HepG2 (cell line): ENCODE measurements around the gene TGFB2. TPM values are rescaled to one million over a fixed set of nuclear protein-coding genes. Genes with fewer than 3 reads are reported as not detected.

Source experiments
- ATAC-seq: fragments of 200-7000 bp; cut with Tn5 transposase; 3 replicates; pipeline ENCODE4 v1.9.1; 2020; ENCODE audit warnings: mild to moderate bottlenecking, moderate library complexity
- BruUV-seq: library from RNA; stranded (reverse); fragments of 400-500 nt; replicated peaks from 2 replicates; lab custom pipeline; 2021; lab: Mats Ljungman, UMichigan
- CTCF ChIA-PET: fragments of 300-600 bp; formaldehyde crosslinking; extraction: SDS; loops from one replicate; lab custom pipeline; 2021; ENCODE audit warnings: low total read pairs, inconsistent platforms, low intra/inter-chr PET ratio; lab: Yijun Ruan, JAX
- POLR2A ChIA-PET: fragments of 350-600 bp; sonication (Branson Sonifier 250); formaldehyde crosslinking; loops from one replicate; lab custom pipeline; 2020; ENCODE audit warnings: antibody characterized with exemption, inconsistent platforms; lab: Yijun Ruan, JAX
- DNase-seq: peaks from one replicate; pipeline ENCODE4 v3.0.0-alpha.2; 2015; ENCODE audit warnings: low spot score
- FAIRE-seq: peaks from 3 replicates; lab custom pipeline; 2011; peaks lifted over from hg19 to GRCh38; lab: Jason Lieb, UNC
- H2AFZ ChIP-seq: one replicate; pipeline ENCODE4 v1.6.1; 2011; ENCODE audit warnings: low read length, inconsistent platforms
- H3K27ac ChIP-seq: fragments of 300-600 bp; 3 replicates; pipeline ENCODE4 v1.8.0; 2011; ENCODE audit warnings: mixed run types, mild to moderate bottlenecking, mixed read lengths, low read length, inconsistent platforms; ENCODE audit not compliant: insufficient read depth; ENCODE audit errors: extremely low read length
- H3K27me3 ChIP-seq, 2 experiments: fragments of 200-600 bp in 1 of 2; 2 replicates in 1 of 2; 3 replicates in 1 of 2; pipeline versions ENCODE4 v1.6.0 to v1.8.0; 2011; ENCODE audit warnings: low read length in 2 of 2, mild to moderate bottlenecking in 2 of 2, moderate library complexity in 2 of 2, inconsistent platforms in 1 of 2; ENCODE audit not compliant: insufficient read depth in 2 of 2, control insufficient read depth in 1 of 2
- H3K36me3 ChIP-seq, 2 experiments: fragments of 200-600 bp in 1 of 2; replicated peaks in 1 of 2; 2 replicates in 1 of 2; 3 replicates in 1 of 2; pipeline versions ENCODE4 v1.5.1 to v1.8.0; 2011; ENCODE audit warnings: low read length in 2 of 2, inconsistent platforms in 1 of 2; ENCODE audit not compliant: insufficient read depth in 2 of 2, control insufficient read depth in 1 of 2
- H3K4me1 ChIP-seq: 2 replicates; pipeline ENCODE4 v1.5.1; 2012; ENCODE audit warnings: low read length, inconsistent platforms; ENCODE audit not compliant: insufficient read depth
- H3K4me2 ChIP-seq: 2 replicates; pipeline ENCODE4 v1.6.0; 2011; ENCODE audit warnings: low read depth, low read length, inconsistent platforms
- H3K4me3 ChIP-seq, 3 experiments: fragments of 200-600 bp in 1 of 3; sonication (generic), shearing (Covaris generic) in 1 of 3; replicated peaks in 1 of 3; 2 replicates each; pipeline ENCODE4 v1.5.1; 2011 to 2016; ENCODE audit warnings: low read length in 3 of 3, inconsistent platforms in 2 of 3, low read depth in 2 of 3, mild to moderate bottlenecking in 2 of 3, control low read depth in 1 of 3, mixed read lengths in 1 of 3; ENCODE audit not compliant: insufficient read depth in 1 of 3
- H3K79me2 ChIP-seq: one replicate; pipeline ENCODE4 v1.6.1; 2011; ENCODE audit warnings: low read length, inconsistent platforms; ENCODE audit not compliant: insufficient read depth
- H3K9ac ChIP-seq: 2 replicates; pipeline ENCODE4 v1.6.0; 2011; ENCODE audit warnings: mild to moderate bottlenecking, low read depth, low read length, inconsistent platforms; ENCODE audit not compliant: insufficient read depth
- H3K9me3 ChIP-seq: 2 replicates; pipeline ENCODE4 v1.5.1; 2012; ENCODE audit warnings: mild to moderate bottlenecking, low read length
- H4K20me1 ChIP-seq: 2 replicates; pipeline ENCODE4 v1.6.0; 2011; ENCODE audit warnings: inconsistent platforms, mild to moderate bottlenecking, low read length, moderate library complexity; ENCODE audit not compliant: insufficient read depth
- CREBL2 ChIP-seq: sonication (generic); formaldehyde crosslinking; IDR thresholded peaks from 2 replicates; pipeline ENCODE4 v1.8.1; 2023; ENCODE audit warnings: missing genetic modification reagents, mild to moderate bottlenecking, borderline replicate concordance
- DBP ChIP-seq: sonication (generic); formaldehyde crosslinking; IDR thresholded peaks from 2 replicates; pipeline ENCODE4 v1.4.0; 2020; ENCODE audit warnings: missing genetic modification reagents; ENCODE audit errors: not compliant biosample characterization
- FOXJ3 ChIP-seq: sonication (generic); formaldehyde crosslinking; IDR thresholded peaks from 2 replicates; pipeline ENCODE4 v1.4.0; 2020; ENCODE audit warnings: missing genetic modification reagents, mild to moderate bottlenecking, borderline replicate concordance
- HMGA1 ChIP-seq: sonication (generic); formaldehyde crosslinking; conservative IDR thresholded peaks from 2 replicates; pipeline ENCODE4 v1.4.0; 2020; ENCODE audit warnings: missing genetic modification reagents
- KDM4B ChIP-seq: sonication (generic); formaldehyde crosslinking; IDR thresholded peaks from 2 replicates; pipeline ENCODE4 v1.4.0; 2020; ENCODE audit warnings: missing genetic modification reagents
- MNT ChIP-seq: fragments of 450-650 bp; IDR thresholded peaks from 2 replicates; pipeline ENCODE4 v1.6.1; 2016
- PHF21A ChIP-seq: sonication (generic); formaldehyde crosslinking; IDR thresholded peaks from 2 replicates; pipeline ENCODE4 v1.5.0; 2020; ENCODE audit warnings: mild to moderate bottlenecking, missing genetic modification reagents
- RAD51 ChIP-seq: fragments of 450-650 bp; IDR thresholded peaks from 2 replicates; pipeline ENCODE4 v1.6.1; 2016; ENCODE audit warnings: borderline replicate concordance
- RBAK ChIP-seq: sonication (generic); formaldehyde crosslinking; IDR thresholded peaks from 2 replicates; pipeline ENCODE4 v1.5.1; 2020; ENCODE audit warnings: mild to moderate bottlenecking, missing genetic modification reagents
- SMARCE1 ChIP-seq: fragments of 450-650 bp; IDR thresholded peaks from 2 replicates; pipeline ENCODE4 v1.6.1; 2017; ENCODE audit warnings: borderline replicate concordance
- ZBTB2 ChIP-seq: sonication (generic); formaldehyde crosslinking; IDR thresholded peaks from 2 replicates; pipeline ENCODE4 v1.8.0; 2022; ENCODE audit warnings: low read depth, missing genetic modification reagents
- ZBTB49 ChIP-seq: sonication (generic); formaldehyde crosslinking; IDR thresholded peaks from 2 replicates; pipeline ENCODE4 v1.4.0; 2020; ENCODE audit warnings: missing genetic modification reagents, borderline replicate concordance
- ZFP37 ChIP-seq: sonication (generic); formaldehyde crosslinking; IDR thresholded peaks from 2 replicates; pipeline ENCODE4 v1.4.0; 2020; ENCODE audit warnings: missing genetic modification reagents, borderline replicate concordance
- ZNF230 ChIP-seq: sonication (generic); formaldehyde crosslinking; IDR thresholded peaks from 2 replicates; pipeline ENCODE4 v1.4.0; 2020; ENCODE audit warnings: mild to moderate bottlenecking, missing genetic modification reagents
- ZNF296 ChIP-seq: sonication (generic); formaldehyde crosslinking; conservative IDR thresholded peaks from 2 replicates; pipeline ENCODE4 v1.5.0; 2020; ENCODE audit warnings: mild to moderate bottlenecking, missing genetic modification reagents
- ZNF33B ChIP-seq: sonication (generic); formaldehyde crosslinking; IDR thresholded peaks from 2 replicates; pipeline ENCODE4 v1.5.1; 2020; ENCODE audit warnings: mild to moderate bottlenecking, missing genetic modification reagents
- ZNF446 ChIP-seq: sonication (generic); formaldehyde crosslinking; IDR thresholded peaks from 2 replicates; pipeline ENCODE4 v1.5.0; 2020; ENCODE audit warnings: mild to moderate bottlenecking, missing genetic modification reagents
- ZNF460 ChIP-seq: sonication (generic); formaldehyde crosslinking; IDR thresholded peaks from 2 replicates; pipeline ENCODE4 v1.5.1; 2020; ENCODE audit warnings: missing genetic modification reagents, mild to moderate bottlenecking, borderline replicate concordance
- ZNF761 ChIP-seq: sonication (generic); formaldehyde crosslinking; conservative IDR thresholded peaks from 2 replicates; pipeline ENCODE4 v1.4.0; 2020; ENCODE audit warnings: mild to moderate bottlenecking, missing genetic modification reagents
- whole genome bisulfite sequencing: methylation state at CpG from one replicate; pipeline ENCODE4 v1.1.6; 2017; ENCODE audit warnings: low lambda C conversion rate; 5-methylcytosine and 5-hydroxymethylcytosine counted together
- in situ Hi-C: cut with HindIII; loops from 2 replicates; pipeline ENCODE4 v1.10.0; 2017; ENCODE audit warnings: low pct_unique_long_range_greater_than_20kb; ENCODE audit not compliant: extremely low pct_ligation_motif_present
- intact Hi-C: fragments of 100-400 bp; cut with micrococcal nuclease; formaldehyde crosslinking; loops from one replicate; pipeline ENCODE4 v1.10.0; 2022; ENCODE audit not compliant: unreplicated experiment
- polyA plus RNA-seq, 8 experiments: library from polyadenylated mRNA; depleted of rRNA in 3 of 8; stranded (reverse) in 7 of 8; unstranded in 1 of 8; fragments of >200 nt; fragmentation: Illumina TruSeq in 4 of 8; extraction: Trizol in 4 of 8; gene quantifications; 2 replicates each; pipeline versions ENCODE4 v1.2.1 to v1.2.3, GENCODE V29; 2011 to 2016; ENCODE audit warnings: low read depth in 4 of 8, missing spikeins in 1 of 8, mixed read lengths in 1 of 8; ENCODE audit not compliant: insufficient read depth in 1 of 8
- total RNA-seq, 5 experiments: library from RNA; depleted of rRNA; stranded (reverse); fragments of >200 nt; fragmentation: Illumina TruSeq; extraction: Trizol; gene quantifications; 2 replicates each; pipeline ENCODE4 v1.2.3, GENCODE V29; 2016; ENCODE audit warnings: low read depth in 1 of 5

Gene TGFB2
- total and polyA plus RNA-seq, 2 of the 13 experiments (the other 11 are each of a cell fraction or from before 2014, with no cell fraction given): 0.07 TPM; not detected in 1

GRCh38 chr1:218409946-218410510, 64.9 kb downstream of the TGFB2 start:
- Histone ChIP-seq H3K9ac (no peak overlapping the region), H3K36me3 (no peaks in the 10 kb centered on the region), H3K79me2 (no peaks in the 10 kb centered on the region), H3K27ac (no peak overlapping the region)
- BruUV-seq: no TSS peak
- CTCF ChIA-PET: no interaction called here
- POLR2A ChIA-PET: no interaction called here
- no peak for DNase-seq
- in situ Hi-C loops: no loop called here
- TF ChIP-seq ZNF761 (no peak), DBP (CRISPR knock-in tag) (no peak), KDM4B (no peak), ZNF230 (CRISPR knock-in tag) (no peak), CREBL2 (no peak), HMGA1 (no peak), MNT (no peak), PHF21A (CRISPR knock-in tag) (no peak), FOXJ3 (CRISPR knock-in tag) (no peak), SMARCE1 (no peak), ZBTB2 (CRISPR knock-in tag) (no peak), ZNF446 (CRISPR knock-in tag) (no peak), ZFP37 (CRISPR knock-in tag) (no peak), ZNF460 (no peak), RAD51 (no peak), ZNF33B (CRISPR knock-in tag) (no peak), ZBTB49 (CRISPR knock-in tag) (no peak), ZNF296 (CRISPR knock-in tag) (no peak), RBAK (CRISPR knock-in tag) (no peak)
- TF ChIP-seq, all 625 proteins: peak for 0
- intact Hi-C loops: no loop called here
- FAIRE-seq (no peak), ATAC-seq (no peak)
- no peaks in the 10 kb centered on the region for H4K20me1 ChIP-seq
- no peaks in the 10 kb centered on the region for H3K9me3 ChIP-seq
- 45% methylated on average over 8 of the region's 8 CpGs for WGBS
- peaks cover 1 to 14% of the 10 kb centered on the region in 2 experiments; a peak in 2 of 5 replicates for H3K27me3 ChIP-seq
- H2AFZ ChIP-seq: no peak overlapping the region
- H3K4me1 ChIP-seq: peaks cover 9% of the 10 kb centered on the region; the same call in 1 of the 2 replicates
- H3K4me3 ChIP-seq: no peak overlapping the region
- H3K4me2 ChIP-seq: no peak overlapping the region
